Fibroblast of upper back skin (primary cell): ENCODE measurements around the gene SLC35A3.

Experiments used
- DNase-seq: peaks from one replicate; pipeline ENCODE4 v3.0.0-alpha.2; 2013

The SLC35A3 gene

GRCh38 chr1:100077531-100077930 is 107.7 kb downstream of the SLC35A3 start:
- no peak for DNase-seq

GRCh38 chr1:100080331-100080730 is 110.5 kb downstream of the SLC35A3 start:
- no peak for DNase-seq
